SU-DHL-6 (cell line): Measurements from ENCODE around the gene LRFN3.

Experiments used
- EZH2phosphoT487 ChIP-seq: fragments of 200-600 bp; sonication (generic), shearing (Covaris generic); conservative IDR thresholded peaks from 2 replicates; pipeline ENCODE4 v1.6.1; 2018; ENCODE audit warnings: mild to moderate bottlenecking, antibody characterized with exemption, low read length, moderate library complexity, mixed read lengths
- TF ChIP-seq, protein P1 (sequence below): fragments of 200-600 bp; sonication (generic); IDR thresholded peaks from one replicate; pipeline ENCODE4 v1.5.1; 2017; ENCODE audit warnings: antibody characterized with exemption, mild to moderate bottlenecking, low read length, moderate library complexity; ENCODE audit not compliant: insufficient read depth, poor library complexity, severe bottlenecking

DNA sequence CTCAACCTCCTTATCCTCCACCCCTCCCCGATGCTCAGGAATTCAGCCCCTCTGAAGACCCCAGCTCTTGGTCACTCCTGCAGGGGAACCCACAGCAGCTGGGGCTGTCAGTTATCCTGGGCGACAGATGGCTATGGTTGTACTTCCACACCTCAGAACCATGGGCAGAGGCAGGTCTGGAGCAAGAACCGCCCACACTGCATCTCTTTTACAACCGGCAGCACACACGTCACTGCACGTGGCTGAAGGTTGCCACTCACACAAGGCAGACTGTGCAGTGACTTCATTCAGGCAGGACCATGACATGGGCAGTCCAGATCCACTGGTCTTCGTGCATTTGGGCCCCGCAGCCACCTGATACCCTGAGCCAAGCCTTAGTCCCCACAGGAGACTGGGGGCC is 37.3 kb downstream of the LRFN3 start:
- TF ChIP-seq, protein P1, sequence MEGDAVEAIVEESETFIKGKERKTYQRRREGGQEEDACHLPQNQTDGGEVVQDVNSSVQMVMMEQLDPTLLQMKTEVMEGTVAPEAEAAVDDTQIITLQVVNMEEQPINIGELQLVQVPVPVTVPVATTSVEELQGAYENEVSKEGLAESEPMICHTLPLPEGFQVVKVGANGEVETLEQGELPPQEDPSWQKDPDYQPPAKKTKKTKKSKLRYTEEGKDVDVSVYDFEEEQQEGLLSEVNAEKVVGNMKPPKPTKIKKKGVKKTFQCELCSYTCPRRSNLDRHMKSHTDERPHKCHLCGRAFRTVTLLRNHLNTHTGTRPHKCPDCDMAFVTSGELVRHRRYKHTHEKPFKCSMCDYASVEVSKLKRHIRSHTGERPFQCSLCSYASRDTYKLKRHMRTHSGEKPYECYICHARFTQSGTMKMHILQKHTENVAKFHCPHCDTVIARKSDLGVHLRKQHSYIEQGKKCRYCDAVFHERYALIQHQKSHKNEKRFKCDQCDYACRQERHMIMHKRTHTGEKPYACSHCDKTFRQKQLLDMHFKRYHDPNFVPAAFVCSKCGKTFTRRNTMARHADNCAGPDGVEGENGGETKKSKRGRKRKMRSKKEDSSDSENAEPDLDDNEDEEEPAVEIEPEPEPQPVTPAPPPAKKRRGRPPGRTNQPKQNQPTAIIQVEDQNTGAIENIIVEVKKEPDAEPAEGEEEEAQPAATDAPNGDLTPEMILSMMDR = no peak
- TF ChIP-seq EZH2phosphoT487 = no peak
